ENCODE data around the gene MCC.

DNA sequence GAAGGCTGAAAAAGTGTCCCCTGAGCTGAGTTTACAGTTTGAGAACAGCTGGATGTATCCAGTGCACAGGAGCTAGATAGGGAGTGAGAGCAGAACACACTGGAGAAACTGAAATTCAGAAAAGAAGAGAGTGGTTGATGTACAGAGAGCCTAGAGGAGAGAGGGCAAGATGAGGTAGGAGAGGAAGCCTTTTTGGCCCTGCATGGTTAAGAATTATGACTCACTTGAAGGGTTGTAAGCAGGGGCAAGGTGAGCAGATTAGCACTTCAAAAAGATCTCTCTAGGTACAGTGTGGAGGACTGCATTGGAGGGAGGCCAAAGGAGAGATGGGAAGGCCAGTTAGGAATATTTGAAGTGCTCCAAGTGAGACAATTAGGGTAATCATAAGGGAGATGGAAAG, 25.2 kb downstream of the MCC start:
- TF ChIP-seq, protein P1, sequence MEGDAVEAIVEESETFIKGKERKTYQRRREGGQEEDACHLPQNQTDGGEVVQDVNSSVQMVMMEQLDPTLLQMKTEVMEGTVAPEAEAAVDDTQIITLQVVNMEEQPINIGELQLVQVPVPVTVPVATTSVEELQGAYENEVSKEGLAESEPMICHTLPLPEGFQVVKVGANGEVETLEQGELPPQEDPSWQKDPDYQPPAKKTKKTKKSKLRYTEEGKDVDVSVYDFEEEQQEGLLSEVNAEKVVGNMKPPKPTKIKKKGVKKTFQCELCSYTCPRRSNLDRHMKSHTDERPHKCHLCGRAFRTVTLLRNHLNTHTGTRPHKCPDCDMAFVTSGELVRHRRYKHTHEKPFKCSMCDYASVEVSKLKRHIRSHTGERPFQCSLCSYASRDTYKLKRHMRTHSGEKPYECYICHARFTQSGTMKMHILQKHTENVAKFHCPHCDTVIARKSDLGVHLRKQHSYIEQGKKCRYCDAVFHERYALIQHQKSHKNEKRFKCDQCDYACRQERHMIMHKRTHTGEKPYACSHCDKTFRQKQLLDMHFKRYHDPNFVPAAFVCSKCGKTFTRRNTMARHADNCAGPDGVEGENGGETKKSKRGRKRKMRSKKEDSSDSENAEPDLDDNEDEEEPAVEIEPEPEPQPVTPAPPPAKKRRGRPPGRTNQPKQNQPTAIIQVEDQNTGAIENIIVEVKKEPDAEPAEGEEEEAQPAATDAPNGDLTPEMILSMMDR (IDR thresholded peaks at IDR 0.05) = no peak
- no peak for TF ChIP-seq POLR2A (IDR thresholded peaks at IDR 0.05)
